Left renal cortex interstitium (tissue), 4 donors: ENCODE results near the gene LIPH. TPM values are rescaled to one million over a fixed set of nuclear protein-coding genes. Genes with fewer than 3 reads are reported as not detected.
"Not testable (repeated sequence)": the region's sequence is repeated elsewhere in the genome, so short reads cannot be mapped to it uniquely, and the experiment has no call there.

ENCODE experiments used
- DNase-seq, 4 donors: peaks; one replicate each; pipeline ENCODE4 v3.0.0-alpha.2; 2013; ENCODE audit warnings: low read depth in 4 of 4, low spot score in 2 of 4, missing footprints in 1 of 4
- polyA plus RNA-seq, 4 donors: library from polyadenylated mRNA; unstranded; fragments of 120-200 nt; gene quantifications; one replicate each; pipeline ENCODE4 v1.2.1, GENCODE V29; 2013; ENCODE audit not compliant: insufficient read length in 4 of 4

LIPH gene
- polyA plus RNA-seq, 4 donors: 0.96 to 2.2 (median 1.3) TPM

DNA sequence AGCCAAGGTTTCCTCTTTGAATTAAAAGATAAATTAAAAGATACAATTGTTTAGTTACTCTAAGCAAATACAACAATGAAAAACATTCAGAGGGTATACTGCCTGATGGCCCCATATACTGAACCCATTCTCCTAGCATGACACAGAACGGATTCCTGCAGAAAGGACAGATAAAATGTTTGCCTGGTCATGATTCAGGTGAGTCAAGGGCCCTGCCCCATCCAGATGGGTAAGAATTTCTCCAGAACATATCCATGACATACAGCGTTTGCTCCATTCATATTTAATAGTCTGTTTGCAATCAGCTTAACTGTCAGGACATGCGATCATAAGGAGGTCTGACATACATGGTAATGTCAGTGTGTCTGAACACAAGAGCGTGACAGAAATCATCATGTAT is 62.1 kb downstream of the LIPH start:
- DNase-seq: no peak

DNA sequence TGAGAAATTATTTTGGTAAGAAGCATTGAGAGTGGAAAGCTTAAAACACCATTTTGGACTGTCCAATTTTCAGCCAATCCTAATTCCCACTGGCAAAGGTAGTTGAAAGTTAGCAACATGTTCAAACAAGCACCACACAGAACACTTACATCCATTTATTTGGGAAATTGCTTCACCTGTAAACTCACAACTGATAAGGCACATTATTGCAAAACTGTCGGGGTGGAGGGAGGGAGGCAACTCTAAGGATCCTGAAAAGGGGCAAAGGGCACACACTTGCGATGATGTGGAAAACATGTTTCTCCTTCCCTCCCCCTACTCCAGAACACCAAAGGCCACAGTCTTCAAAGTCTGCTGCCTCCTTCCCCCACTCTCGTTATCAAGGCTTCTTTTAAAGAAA is 62.9 kb downstream of the LIPH start:
- no peak for DNase-seq

DNA sequence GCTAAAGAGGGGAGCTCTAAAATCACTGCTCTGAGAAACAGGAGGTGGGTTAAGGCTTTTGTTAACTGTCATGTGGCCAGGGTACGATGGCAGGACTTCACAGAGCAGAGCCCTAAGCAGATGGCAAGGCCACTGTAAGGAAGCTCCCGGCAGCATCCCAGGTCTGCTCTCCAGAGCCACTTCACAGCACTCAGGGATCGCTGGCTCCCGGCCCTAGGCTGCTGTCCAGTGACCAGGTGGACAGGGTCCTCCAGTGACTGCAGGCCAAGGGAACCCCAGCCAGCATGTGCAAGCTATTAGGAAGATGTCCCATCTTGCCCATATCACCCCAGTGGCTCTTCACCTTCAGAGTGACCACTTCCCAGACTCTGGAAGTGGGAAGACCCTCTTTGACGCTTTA is 63.9 kb downstream of the LIPH start:
- DNase-seq: no peak

DNA sequence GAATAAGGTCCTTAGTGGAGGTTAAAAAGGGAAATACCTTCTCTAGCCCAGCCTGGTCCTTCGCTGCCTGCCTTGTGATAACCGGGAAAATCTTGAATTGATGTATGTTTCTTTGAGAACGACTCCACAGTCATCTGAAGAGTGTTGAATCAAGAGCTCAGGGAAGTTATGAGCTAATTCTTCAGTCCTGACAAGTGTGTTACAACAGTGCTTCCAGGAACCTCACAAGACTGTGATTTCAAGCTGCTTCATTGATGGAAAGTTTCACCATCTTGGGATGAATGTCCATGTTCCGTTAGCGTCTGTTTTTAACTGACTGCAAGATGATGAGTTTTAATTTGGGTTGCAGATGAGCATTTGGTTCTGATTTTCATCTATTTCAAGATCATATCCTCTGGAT is 66.0 kb downstream of the LIPH start:
- DNase-seq: no peak

DNA sequence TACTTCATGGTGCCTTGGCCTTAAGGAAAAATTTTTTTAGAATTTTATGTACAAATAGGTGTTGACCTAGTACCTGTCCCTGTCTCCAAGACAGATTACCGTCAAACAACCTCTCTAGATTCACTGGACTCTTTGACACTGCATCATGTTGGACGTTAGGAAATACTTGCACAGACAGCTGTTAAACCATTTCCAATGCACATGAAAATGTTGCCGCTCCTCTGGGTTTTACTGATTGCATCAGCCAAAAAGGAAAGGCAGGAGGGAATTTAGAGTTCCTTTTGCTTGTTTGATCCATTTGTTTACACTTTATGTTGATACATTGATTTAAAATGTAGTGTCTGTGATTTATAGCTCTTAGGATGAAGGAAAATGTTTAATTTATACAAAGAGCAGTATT is 68.1 kb downstream of the LIPH start:
- no peak for DNase-seq

DNA sequence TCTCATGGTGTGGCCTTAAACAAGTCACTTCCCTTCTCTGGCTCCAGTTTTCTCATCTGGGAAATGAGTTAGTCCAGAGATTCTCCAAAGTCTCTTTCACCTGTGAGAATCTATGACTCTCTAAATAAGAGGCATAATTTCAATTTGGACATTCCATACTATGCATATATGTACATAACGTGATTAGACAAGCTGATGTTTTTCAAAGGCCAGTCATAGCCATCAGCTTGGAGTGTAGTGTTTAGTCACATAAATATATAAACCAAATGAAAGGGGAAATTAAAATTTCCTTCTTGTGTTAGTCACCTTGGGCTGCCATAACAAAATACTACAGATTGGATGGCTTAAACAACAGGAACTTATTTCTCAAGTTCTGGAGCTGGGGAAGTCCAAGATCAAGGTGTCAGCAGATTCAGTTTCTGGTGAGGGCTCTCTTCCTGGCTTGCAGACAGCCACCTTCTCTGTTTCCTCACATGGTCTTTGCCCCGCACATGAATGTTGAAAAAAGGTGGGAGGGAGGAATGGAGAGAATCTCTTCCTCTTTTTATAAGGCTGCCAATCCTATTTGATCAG is 72.9 kb downstream of the LIPH start:
- DNase-seq: no peak

DNA sequence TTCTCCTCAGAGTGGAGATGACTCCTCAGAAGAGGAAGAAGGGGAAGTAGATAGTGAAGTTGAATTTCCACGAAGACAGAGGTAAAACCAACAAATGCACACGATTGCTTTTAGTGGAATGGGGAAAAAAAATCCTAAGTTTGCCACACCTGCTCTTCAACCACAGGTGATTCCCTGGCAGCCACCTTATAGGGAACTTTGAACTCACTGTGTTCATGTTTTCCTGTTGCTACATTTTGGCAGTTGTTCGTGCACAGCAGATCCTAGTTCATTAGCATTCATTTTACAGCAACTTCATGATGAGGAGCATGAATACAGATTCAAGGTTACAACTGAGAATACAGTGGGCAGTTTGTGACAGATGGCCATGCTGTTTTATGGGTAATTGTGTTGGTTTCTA is 75.1 kb downstream of the LIPH start:
- DNase-seq: no peak

DNA sequence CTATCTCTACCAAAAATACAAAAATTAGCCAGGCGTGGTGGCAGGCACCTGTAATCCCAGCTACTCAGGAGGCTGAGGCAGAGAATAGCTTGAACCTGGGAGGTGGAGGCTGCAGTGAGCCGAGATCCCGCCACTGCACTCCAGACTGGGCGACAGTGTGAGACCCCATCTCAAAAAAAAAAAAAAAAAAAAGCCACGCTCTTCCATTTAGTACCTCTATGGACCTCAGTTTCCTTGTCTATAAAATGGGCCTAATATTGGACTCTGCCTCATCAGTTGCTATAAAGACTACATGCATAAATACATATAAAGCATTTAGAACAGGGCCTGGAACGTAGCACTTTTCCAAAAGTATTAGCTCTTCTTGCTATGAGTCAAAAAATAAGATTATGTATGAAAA is 77.5 kb downstream of the LIPH start:
- DNase-seq: not testable (repeated sequence)

DNA sequence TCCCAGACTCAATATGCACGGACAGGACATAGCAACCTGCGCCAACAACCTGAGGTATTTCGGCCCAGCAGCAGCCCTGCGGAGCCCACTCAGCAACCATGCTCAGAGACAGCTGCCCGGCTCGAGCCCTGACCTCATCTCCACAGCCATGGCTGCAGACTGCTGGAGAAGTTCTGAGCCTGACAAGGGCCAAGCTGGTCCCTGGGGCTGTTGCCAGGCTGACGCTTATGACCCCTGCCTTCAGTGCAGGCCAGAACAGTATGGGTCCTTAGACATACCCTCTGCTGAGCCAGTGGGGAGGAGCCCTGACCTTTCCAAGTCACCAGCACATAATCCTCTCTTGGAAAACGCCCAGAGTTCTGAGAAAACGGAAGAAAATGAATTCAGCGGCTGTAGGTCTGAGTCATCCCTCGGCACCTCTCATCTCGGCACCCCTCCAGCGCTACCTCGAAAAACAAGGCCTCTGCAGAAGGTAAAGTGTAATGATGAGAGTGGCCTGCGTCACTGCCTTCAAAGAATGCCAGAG is 79.0 kb downstream of the LIPH start:
- no peak for DNase-seq

DNA sequence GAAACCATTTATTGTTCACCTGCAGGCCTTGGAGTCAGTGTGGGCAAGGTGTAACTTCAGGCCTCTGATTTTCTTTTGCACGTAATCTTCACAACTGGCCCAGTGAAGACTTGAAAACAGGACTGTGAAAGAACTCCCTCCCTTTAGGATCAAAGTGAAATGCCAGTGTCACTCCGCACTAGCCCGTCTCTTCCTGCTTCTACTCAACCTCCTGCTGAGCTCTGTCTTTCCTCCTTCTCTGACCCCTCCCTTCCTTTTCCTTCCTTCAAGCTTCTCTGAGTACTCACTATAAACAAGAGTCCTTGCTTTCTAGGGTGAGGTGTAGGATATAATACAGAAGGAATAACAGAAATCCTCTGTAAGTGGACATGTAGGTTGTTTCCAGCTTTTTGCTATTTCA is 82.1 kb downstream of the LIPH start:
- no peak for DNase-seq

DNA sequence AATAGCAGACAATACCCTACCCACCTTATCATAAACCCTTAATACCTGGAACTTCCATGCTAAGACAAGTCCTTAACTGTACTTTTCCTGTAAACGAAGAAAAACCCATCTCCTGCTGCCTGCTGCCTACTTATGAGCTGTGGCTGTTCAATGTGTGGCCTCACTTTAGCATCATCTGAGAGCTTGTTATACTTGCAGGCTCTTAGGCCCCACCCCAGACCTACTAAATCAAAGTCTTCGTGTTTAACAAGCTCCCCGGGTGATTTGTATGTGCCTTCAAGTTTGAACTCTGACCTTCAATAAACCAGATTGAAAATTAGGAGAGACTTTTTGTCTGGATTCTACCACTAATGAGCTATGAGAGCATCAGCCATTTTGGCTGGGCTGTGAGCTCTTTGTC is 82.8 kb downstream of the LIPH start:
- no peak for DNase-seq

DNA sequence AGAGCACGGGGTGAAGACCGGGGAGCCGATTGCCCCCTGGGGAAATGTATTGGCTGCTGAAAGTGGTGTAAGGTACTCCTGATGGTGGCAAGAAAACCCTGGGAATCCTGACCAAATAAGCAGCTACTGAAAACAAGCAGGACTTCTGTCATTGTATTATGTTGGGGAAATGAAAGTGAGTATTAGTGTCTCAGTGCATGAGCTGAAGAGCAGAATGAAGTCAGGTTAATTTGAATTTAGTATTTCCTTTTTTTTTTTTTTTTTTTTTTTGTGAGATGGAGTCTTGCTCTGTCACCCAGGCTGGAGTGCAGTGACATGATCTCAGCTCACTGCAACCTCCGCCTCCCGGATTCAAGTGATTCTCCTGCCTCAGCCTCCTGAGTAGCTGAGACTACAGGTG is 86.3 kb downstream of the LIPH start:
- not testable (repeated sequence) for DNase-seq

DNA sequence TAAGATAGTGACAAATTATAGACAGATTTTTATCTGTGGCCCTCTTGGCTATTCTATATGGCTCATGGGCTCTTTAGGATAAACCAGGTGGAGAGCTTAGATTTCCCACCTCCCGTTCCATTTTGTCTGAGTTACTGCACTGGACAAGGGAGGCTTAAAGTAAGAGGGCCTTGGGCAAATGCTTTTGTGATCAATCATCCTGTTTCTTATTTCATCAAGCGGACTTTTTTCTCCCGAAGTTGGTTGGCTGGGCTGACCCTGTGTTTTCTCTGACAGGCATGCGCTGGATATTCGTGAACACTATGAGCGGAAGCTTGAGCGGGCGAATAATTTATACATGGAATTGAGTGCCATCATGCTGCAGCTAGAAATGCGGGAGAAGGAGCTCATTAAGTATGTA is 86.9 kb downstream of the LIPH start:
- DNase-seq: no peak

DNA sequence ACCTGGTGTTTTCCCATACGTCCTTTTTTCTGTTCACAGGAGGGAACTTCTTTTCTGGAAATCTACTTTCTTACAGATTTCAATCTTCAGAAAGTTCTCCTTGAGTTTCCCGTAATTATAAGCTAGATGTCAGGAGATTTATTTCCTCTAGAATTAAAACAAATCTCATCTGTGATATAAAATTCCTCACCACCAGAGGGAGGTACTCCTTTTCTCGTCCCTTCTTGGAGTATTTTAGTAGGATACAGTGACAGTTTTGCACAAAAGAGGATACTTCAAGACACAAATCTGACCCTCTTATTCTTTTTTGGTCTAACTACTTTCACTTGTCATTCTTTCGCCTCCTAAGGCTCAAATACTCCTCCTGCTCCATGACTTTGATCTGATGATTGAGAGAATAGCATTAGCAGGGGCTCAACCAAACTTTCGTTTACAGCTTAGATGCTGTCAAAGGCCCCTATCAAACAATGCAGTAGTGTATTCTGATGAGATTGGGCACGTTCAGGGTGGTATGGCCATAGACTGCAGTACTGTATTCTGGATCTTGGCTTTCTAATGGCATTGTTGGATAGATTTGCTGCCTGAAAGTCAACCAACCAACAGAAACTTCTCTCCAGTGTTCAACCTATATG is 91.6 kb downstream of the LIPH start:
- DNase-seq: no peak

DNA sequence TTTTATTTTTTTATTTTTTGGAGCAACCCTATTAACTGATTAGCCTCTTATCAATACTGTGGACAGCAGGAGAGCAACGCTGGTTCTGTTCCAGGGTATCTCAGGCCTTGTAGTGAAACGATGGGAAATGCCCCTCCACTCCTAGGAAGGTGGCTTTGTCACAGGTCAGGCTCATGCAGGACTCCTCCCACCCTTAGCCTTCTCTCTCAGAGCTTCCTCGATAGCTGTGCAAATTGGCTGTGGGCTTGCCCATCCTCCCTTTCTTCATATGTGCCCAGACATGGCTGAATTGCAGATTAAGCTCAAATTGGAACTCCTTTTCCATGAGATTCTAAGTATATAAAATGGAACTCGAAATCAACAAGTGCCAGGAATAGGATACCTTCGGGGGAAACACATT is 92.1 kb downstream of the LIPH start:
- DNase-seq: no peak

DNA sequence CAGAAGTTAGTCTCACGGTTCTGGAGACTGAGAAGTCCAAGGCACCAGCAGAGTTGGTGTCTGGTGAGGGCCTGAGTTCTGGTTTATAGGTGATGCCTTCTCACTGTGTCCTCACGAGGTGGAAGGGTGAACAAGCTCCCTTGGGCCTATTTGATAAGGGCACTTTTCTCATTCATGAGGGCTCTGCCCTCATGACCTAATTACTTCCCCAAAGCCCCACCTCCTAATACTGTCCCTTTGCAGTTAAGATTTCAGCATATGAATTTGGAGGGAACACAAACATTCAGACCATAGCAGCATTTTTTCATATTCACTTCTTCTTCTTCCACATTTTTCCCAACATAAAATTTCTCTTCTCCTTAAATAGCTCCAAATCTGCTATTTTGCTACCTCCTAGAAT is 95.0 kb downstream of the LIPH start:
- no peak for DNase-seq

Other genes starting within 250 kb of the LIPH start
- 10 to 100 TPM; 40.8 to 50.2 (median 46.7) TPM for gene MAP3K13, start 189.5 kb downstream of the LIPH start, polyA plus RNA-seq
- 10 to 100 TPM; 27.1 to 34.1 (median 30.1) TPM for gene TMEM41A, start 53.6 kb downstream of the LIPH start, polyA plus RNA-seq
- 10 to 100 TPM; 38.4 to 54.4 (median 46.4) TPM for gene SENP2, start 33.7 kb upstream of the LIPH start, polyA plus RNA-seq